K562 (cell line): ENCODE results near the gene FAM177B. TPM values are rescaled to one million over a fixed set of nuclear protein-coding genes. Genes with fewer than 3 reads are reported as not detected.

Source experiments
- ATAC-seq: fragments of 200-7000 bp; cut with Tn5 transposase; 3 replicates; pipeline ENCODE4 v1.9.1; 2020; ENCODE audit warnings: moderate library complexity
- BruUV-seq: library from RNA; stranded (reverse); fragments of 400-500 nt; replicated peaks from 2 replicates; lab custom pipeline; 2021; lab: Mats Ljungman, UMichigan
- CTCF ChIA-PET: fragments of 300-600 bp; formaldehyde crosslinking; extraction: SDS; loops from one replicate; lab custom pipeline; 2021; ENCODE audit warnings: low intra/inter-chr PET ratio; lab: Yijun Ruan, JAX
- POLR2A ChIA-PET: fragments of 300-600, 350-650 bp; sonication (Branson Sonifier 250); formaldehyde crosslinking; extraction: SDS; loops from one replicate; lab custom pipeline; 2021; ENCODE audit warnings: antibody characterized with exemption, inconsistent platforms; lab: Yijun Ruan, JAX
- DNase-seq, 4 experiments: peaks; one replicate each; pipeline versions ENCODE4 v3.0.0 to v3.0.0-alpha.2; 2011 to 2018; ENCODE audit warnings: low spot score in 3 of 4, mixed read lengths in 3 of 4; ENCODE audit errors: extremely low read depth in 1 of 4
- FAIRE-seq: peaks from 2 replicates; lab custom pipeline; 2011; peaks lifted over from hg19 to GRCh38; lab: Jason Lieb, UNC
- H2AFZ ChIP-seq: 2 replicates; pipeline ENCODE4 v1.6.0; 2011; ENCODE audit warnings: low read depth, low read length, control low read depth, inconsistent platforms
- H3K27ac ChIP-seq: fragments of 200-600 bp; 3 replicates; pipeline ENCODE4 v1.8.0; 2011; ENCODE audit warnings: low read depth, mild to moderate bottlenecking, control low read depth, inconsistent platforms, low read length, moderate library complexity, mixed read lengths; ENCODE audit errors: extremely low read depth
- H3K27me3 ChIP-seq, 2 experiments: fragments of 300-600 bp in 1 of 2; 2 replicates in 1 of 2; 3 replicates in 1 of 2; pipeline versions ENCODE4 v1.6.0 to v1.8.0; 2011; ENCODE audit warnings: inconsistent platforms in 2 of 2, low read length in 2 of 2, mild to moderate bottlenecking in 1 of 2, mixed read lengths in 1 of 2, moderate library complexity in 1 of 2; ENCODE audit not compliant: control insufficient read depth in 2 of 2, insufficient read depth in 2 of 2
- H3K36me3 ChIP-seq: fragments of 300-600 bp; 3 replicates; pipeline ENCODE4 v1.8.0; 2011; ENCODE audit warnings: mild to moderate bottlenecking, low read length, inconsistent platforms; ENCODE audit not compliant: control insufficient read depth, insufficient read depth
- H3K4me1 ChIP-seq, 2 experiments: fragments of 200-600 bp in 1 of 2; replicated peaks in 1 of 2; 2 replicates in 1 of 2; 3 replicates in 1 of 2; pipeline versions ENCODE4 v1.5.1 to v1.8.0; 2011; ENCODE audit warnings: inconsistent platforms in 2 of 2, low read length in 2 of 2, mild to moderate bottlenecking in 1 of 2, mixed read lengths in 1 of 2, moderate library complexity in 1 of 2; ENCODE audit not compliant: control insufficient read depth in 2 of 2, insufficient read depth in 2 of 2
- H3K4me2 ChIP-seq: 2 replicates; pipeline ENCODE4 v1.6.1; 2011; ENCODE audit warnings: low read length, control low read depth, inconsistent platforms, mixed read lengths; ENCODE audit not compliant: insufficient read depth
- H3K4me3 ChIP-seq: fragments of 200-600 bp; sonication (generic), shearing (Covaris generic); 2 replicates; pipeline ENCODE4 v1.5.1; 2016; ENCODE audit warnings: control low read depth, inconsistent platforms
- H3K79me2 ChIP-seq: fragments of 200-600 bp; 3 replicates; pipeline ENCODE4 v1.8.0; 2011; ENCODE audit warnings: low read length, inconsistent platforms; ENCODE audit not compliant: control insufficient read depth, insufficient read depth
- H3K9ac ChIP-seq, 2 experiments: 2 replicates each; pipeline versions ENCODE4 v1.6.0 to v1.6.1; 2011; ENCODE audit warnings: low read depth in 2 of 2, low read length in 2 of 2, control low read depth in 1 of 2, inconsistent platforms in 1 of 2, mild to moderate bottlenecking in 1 of 2, mixed read lengths in 1 of 2; ENCODE audit not compliant: insufficient read depth in 1 of 2
- H3K9me1 ChIP-seq: one replicate; pipeline ENCODE4 v1.6.0; 2011; ENCODE audit warnings: inconsistent platforms, mild to moderate bottlenecking, low read length, moderate library complexity; ENCODE audit not compliant: control insufficient read depth, insufficient read depth
- H3K9me3 ChIP-seq: replicated peaks from 2 replicates; pipeline ENCODE4 v1.5.1; 2011; ENCODE audit warnings: low read depth, low read length, inconsistent platforms; ENCODE audit not compliant: control insufficient read depth, insufficient read depth
- H4K20me1 ChIP-seq: replicated peaks from 2 replicates; pipeline ENCODE4 v1.6.1; 2011; ENCODE audit warnings: low read length, inconsistent platforms, mixed read lengths; ENCODE audit not compliant: control insufficient read depth, insufficient read depth
- SAFB ChIP-seq: fragments of 200-400 bp; formaldehyde crosslinking; IDR thresholded peaks from 2 replicates; pipeline ENCODE4 v1.6.1; 2017; ENCODE audit warnings: low read depth, low read length, borderline replicate concordance
- TEAD4 ChIP-seq, 2 experiments: sonication (generic) in 1 of 2; formaldehyde crosslinking in 1 of 2; IDR thresholded peaks; 2 replicates each; pipeline versions ENCODE4 v1.6.1 to v1.8.0; 2012 to 2022; ENCODE audit warnings: borderline replicate concordance in 1 of 2, inconsistent platforms in 1 of 2, low read length in 1 of 2, mild to moderate bottlenecking in 1 of 2, missing genetic modification reagents in 1 of 2
- ZNF121 ChIP-seq: sonication (generic); formaldehyde crosslinking; conservative IDR thresholded peaks from 2 replicates; pipeline ENCODE4 v1.8.0; 2022; ENCODE audit warnings: missing genetic modification reagents
- ZNF311 ChIP-seq: fragments of 250-450 bp; sonication (Bioruptor Pico); IDR thresholded peaks from 2 replicates; pipeline ENCODE4 v1.4.0; 2020; ENCODE audit warnings: mild to moderate bottlenecking, moderate library complexity
- ZNF316 ChIP-seq: fragments of 450-650 bp; IDR thresholded peaks from 2 replicates; pipeline ENCODE4 v1.6.1; 2016
- WGBS: fragments of 100-300 bp; shearing (Covaris generic); methylation state at CpG from one replicate; pipeline ENCODE4 v1.1.6; 2016; ENCODE audit warnings: low coverage, mixed read lengths; ENCODE audit not compliant: insufficient coverage; ENCODE audit errors: missing lambda C conversion rate; 5-methylcytosine and 5-hydroxymethylcytosine counted together
- in situ Hi-C: fragments of 300-500 bp; cut with MboI; formaldehyde crosslinking; loops from 4 replicates; pipeline ENCODE4 v1.15.0; 2018; ENCODE audit warnings: inconsistent platforms, mixed read lengths
- intact Hi-C: fragments of 100-400 bp; cut with micrococcal nuclease; formaldehyde crosslinking; loops from 2 replicates; pipeline ENCODE4 v1.14.2; 2022
- polyA plus RNA-seq, 8 experiments: library from polyadenylated mRNA; depleted of rRNA in 4 of 8; stranded (reverse) in 5 of 8; unstranded in 3 of 8; fragments of >200 nt; fragmentation: Nextera tagmentation in 2 of 8; fragmentation: Illumina TruSeq in 1 of 8; extraction: Ambion mirVana in 2 of 8; extraction: Trizol in 1 of 8; gene quantifications; 2 replicates each; pipeline versions ENCODE4 v1.2.1 to v1.2.3, GENCODE V29; 2011 to 2014; ENCODE audit warnings: inconsistent platforms in 1 of 8, missing spikeins in 1 of 8
- total RNA-seq, 7 experiments: library from RNA; depleted of rRNA in 6 of 7; stranded (reverse); fragments of >200 nt in 6 of 7; fragmentation: Illumina TruSeq in 2 of 7; extraction: Trizol in 2 of 7; gene quantifications; 2 replicates each; pipeline versions ENCODE4 v1.2.1 to v1.2.3, GENCODE V29; 2011 to 2021; ENCODE audit warnings: low replicate concordance in 1 of 7
- TF ChIP-seq, protein P1 (sequence below), 2 experiments: fragments of 200-800 bp in 1 of 2; sonication (Bioruptor generic) in 1 of 2; sonication (generic) in 1 of 2; formaldehyde crosslinking in 1 of 2; IDR thresholded peaks in 1 of 2; conservative IDR thresholded peaks in 1 of 2; 2 replicates each; pipeline versions ENCODE4 v1.5.0 to v1.6.1; 2016 to 2020; ENCODE audit warnings: missing compliant biosample characterization in 1 of 2, missing genetic modification characterization in 1 of 2, missing genetic modification reagents in 1 of 2
- TF ChIP-seq, protein P2 (sequence below): fragments of 250-450 bp; sonication (Bioruptor Pico); IDR thresholded peaks from 2 replicates; pipeline ENCODE4 v1.8.0; 2021; ENCODE audit warnings: mild to moderate bottlenecking, moderate library complexity
- TF ChIP-seq, protein P3 (sequence below), 2 experiments: fragments of 250-450 bp in 1 of 2; fragments of 450-650 bp in 1 of 2; sonication (Bioruptor Pico) in 1 of 2; IDR thresholded peaks; 2 replicates each; pipeline versions ENCODE4 v1.6.1 to v1.8.0; 2016 to 2021; ENCODE audit warnings: mild to moderate bottlenecking in 2 of 2, moderate library complexity in 2 of 2, missing compliant biosample characterization in 1 of 2, missing genetic modification characterization in 1 of 2

The FAM177B gene
- total and polyA plus RNA-seq, 9 of the 15 experiments (the other 6 are each of a cell fraction or from before 2014, with no cell fraction given): not detected

DNA sequence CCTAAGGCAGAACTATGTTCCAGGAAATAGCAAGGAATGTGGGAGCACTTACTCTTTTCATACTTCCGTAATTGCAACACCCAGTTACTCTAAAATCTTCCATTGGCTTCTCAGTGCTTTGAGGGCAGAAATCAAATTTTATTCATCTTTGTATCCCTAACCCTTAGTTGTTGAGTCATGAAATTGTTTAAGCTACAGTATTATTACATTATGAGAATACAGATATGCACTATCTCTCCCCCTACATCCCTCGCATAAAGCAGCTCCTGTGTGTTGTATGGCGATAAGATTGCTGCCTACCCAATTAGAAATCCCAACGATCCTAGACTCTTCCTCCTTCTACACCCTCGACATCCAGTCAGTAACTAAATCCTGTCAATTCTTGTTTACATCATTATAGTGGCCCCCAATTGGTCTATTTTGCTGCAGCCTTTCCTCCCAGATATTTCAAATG lies 27.3 kb upstream of the FAM177B start:
- H2AFZ ChIP-seq: no peak overlapping the region
- peaks cover 84% of the 10 kb centered on the region for H3K79me2 ChIP-seq
- no peak overlapping the region for H3K4me3 ChIP-seq
- BruUV-seq: no TSS peak
- peaks cover 19 to 21% of the 10 kb centered on the region in 2 experiments; a peak in 4 of 5 replicates for H3K4me1 ChIP-seq
- H3K9ac ChIP-seq: no peak overlapping the region
- ATAC-seq (no peak), FAIRE-seq (peak; percentile 78), DNase-seq (peak; percentile 70 to 84 (median 79))
- H3K27ac ChIP-seq: no peak overlapping the region
- H3K27me3 ChIP-seq: no peaks in the 10 kb centered on the region
- H3K9me1 ChIP-seq: no peaks in the 10 kb centered on the region
- peaks cover 4% of the 10 kb centered on the region; the same call in 1 of the 2 replicates for H4K20me1 ChIP-seq
- no peaks in the 10 kb centered on the region for H3K9me3 ChIP-seq
- WGBS: 5% methylated on average over 5 of the region's 5 CpGs
- H3K36me3 ChIP-seq: peaks cover 8% of the 10 kb centered on the region; the same call in 2 of the 3 replicates
- intact Hi-C loops (loop anchor here (2.0 kb wide), 1 partner anchor 121 kb away; the partner anchor contains the start of gene TAF1A), in situ Hi-C loops (loop anchor here (10.0 kb wide), 1 partner anchor 245 kb away; no protein-coding TSS in a partner anchor)
- ChIA-PET POLR2A (interaction anchor here (0.6 kb wide), 1 partner anchor 122 kb away, joined by 3 read pairs; no protein-coding TSS in a partner anchor), CTCF (no interaction called here)
- H3K4me2 ChIP-seq: peak overlapping the region; percentile 13
- TF ChIP-seq SAFB (no peak), ZNF311 (CRISPR knock-in tag) (no peak), ZNF316 (peak; percentile 84), TEAD4 (IDR thresholded peaks at IDR 0.05; ENCODE audit: low read length) (peak; percentile 98), TEAD4 (CRISPR knock-in tag; IDR thresholded peaks at IDR 0.05; ENCODE audit: borderline replicate concordance) (no peak), ZNF121 (no peak)
- TF ChIP-seq, protein P1, sequence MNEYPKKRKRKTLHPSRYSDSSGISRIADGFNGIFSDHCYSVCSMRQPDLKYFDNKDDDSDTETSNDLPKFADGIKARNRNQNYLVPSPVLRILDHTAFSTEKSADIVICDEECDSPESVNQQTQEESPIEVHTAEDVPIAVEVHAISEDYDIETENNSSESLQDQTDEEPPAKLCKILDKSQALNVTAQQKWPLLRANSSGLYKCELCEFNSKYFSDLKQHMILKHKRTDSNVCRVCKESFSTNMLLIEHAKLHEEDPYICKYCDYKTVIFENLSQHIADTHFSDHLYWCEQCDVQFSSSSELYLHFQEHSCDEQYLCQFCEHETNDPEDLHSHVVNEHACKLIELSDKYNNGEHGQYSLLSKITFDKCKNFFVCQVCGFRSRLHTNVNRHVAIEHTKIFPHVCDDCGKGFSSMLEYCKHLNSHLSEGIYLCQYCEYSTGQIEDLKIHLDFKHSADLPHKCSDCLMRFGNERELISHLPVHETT (CRISPR knock-in tag; conservative IDR thresholded peaks at IDR 0.05 in 1 of 2, IDR thresholded peaks at IDR 0.05 in 1 of 2): no peak
- TF ChIP-seq, protein P2, sequence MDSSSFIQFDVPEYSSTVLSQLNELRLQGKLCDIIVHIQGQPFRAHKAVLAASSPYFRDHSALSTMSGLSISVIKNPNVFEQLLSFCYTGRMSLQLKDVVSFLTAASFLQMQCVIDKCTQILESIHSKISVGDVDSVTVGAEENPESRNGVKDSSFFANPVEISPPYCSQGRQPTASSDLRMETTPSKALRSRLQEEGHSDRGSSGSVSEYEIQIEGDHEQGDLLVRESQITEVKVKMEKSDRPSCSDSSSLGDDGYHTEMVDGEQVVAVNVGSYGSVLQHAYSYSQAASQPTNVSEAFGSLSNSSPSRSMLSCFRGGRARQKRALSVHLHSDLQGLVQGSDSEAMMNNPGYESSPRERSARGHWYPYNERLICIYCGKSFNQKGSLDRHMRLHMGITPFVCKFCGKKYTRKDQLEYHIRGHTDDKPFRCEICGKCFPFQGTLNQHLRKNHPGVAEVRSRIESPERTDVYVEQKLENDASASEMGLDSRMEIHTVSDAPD (CRISPR knock-in tag): no peak
- TF ChIP-seq, protein P3, sequence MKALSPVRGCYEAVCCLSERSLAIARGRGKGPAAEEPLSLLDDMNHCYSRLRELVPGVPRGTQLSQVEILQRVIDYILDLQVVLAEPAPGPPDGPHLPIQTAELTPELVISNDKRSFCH (CRISPR knock-in tag; IDR thresholded peaks at IDR 0.05): no peak
- TF ChIP-seq, protein P3 (tag; IDR thresholded peaks at IDR 0.05): no peak
